G401 (cell line): ENCODE measurements around the gene YAP1. TPM values are rescaled to one million over a fixed set of nuclear protein-coding genes. Genes with fewer than 3 reads are reported as not detected.
"Not testable (repeated sequence)": the region's sequence is repeated elsewhere in the genome, so short reads cannot be mapped to it uniquely, and the experiment has no call there.

Experiments
- DNase-seq: peaks from one replicate; pipeline ENCODE4 v3.0.0-alpha.2; 2015; ENCODE audit warnings: low spot score
- in situ Hi-C: cut with HindIII; loops from 2 replicates; pipeline ENCODE4 v1.10.0; 2016; ENCODE audit warnings: low sequenced_read_pairs, mixed read lengths
- total RNA-seq: library from RNA; depleted of rRNA; stranded (reverse); fragments of >200 nt; shearing (Covaris generic); gene quantifications from 2 replicates; pipeline ENCODE4 v1.2.3, GENCODE V29; 2014; rRNA removed

Gene YAP1
- total RNA-seq, 1 experiment from 2014 or later, result 44.6 TPM

- in situ Hi-C loops, result no loop called here
- DNase-seq, result no peak
Measured at GRCh38 chr11:102263379-102264003, 153.2 kb downstream of the YAP1 start.

GRCh38 chr11:102264704-102265103, 154.5 kb downstream of the YAP1 start:
- DNase-seq, in situ Hi-C loops: not testable (repeated sequence)

- in situ Hi-C loops, result no loop called here
- no peak for DNase-seq
Measured at GRCh38 chr11:102266099-102266498, 155.9 kb downstream of the YAP1 start.

- in situ Hi-C loops, result no loop called here
- no peak for DNase-seq
Measured at GRCh38 chr11:102267609-102268008, 157.4 kb downstream of the YAP1 start.

GRCh38 chr11:102268083-102268984, 158.1 kb downstream of the YAP1 start:
- DNase-seq, result peak; percentile 8
- in situ Hi-C loops, result no loop called here

- in situ Hi-C loops, result no loop called here
- DNase-seq, result no peak
Measured at GRCh38 chr11:102268985-102269470, 158.8 kb downstream of the YAP1 start.

GRCh38 chr11:102269927-102270326, 159.7 kb downstream of the YAP1 start:
- no peak for DNase-seq
- in situ Hi-C loops, result no loop called here

GRCh38 chr11:102272047-102272824, 162.0 kb downstream of the YAP1 start:
- in situ Hi-C loops, result no loop called here
- no peak for DNase-seq

- in situ Hi-C loops, result no loop called here
- no peak for DNase-seq
Measured at GRCh38 chr11:102274628-102275027, 164.4 kb downstream of the YAP1 start.

GRCh38 chr11:102276362-102276761, 166.1 kb downstream of the YAP1 start:
- no peak for DNase-seq
- in situ Hi-C loops, result no loop called here

GRCh38 chr11:102276783-102277182, 166.5 kb downstream of the YAP1 start:
- in situ Hi-C loops, result no loop called here
- DNase-seq, result no peak

GRCh38 chr11:102279641-102280170, 169.5 kb downstream of the YAP1 start:
- DNase-seq, result peak; percentile 6
- in situ Hi-C loops, result no loop called here

GRCh38 chr11:102280245-102280833, 170.1 kb downstream of the YAP1 start:
- DNase-seq, result no peak
- in situ Hi-C loops, result no loop called here

Other genes starting within 250 kb of the YAP1 start
- 0.07 and 1.1 TPM in 2 replicates for gene CEP126, start 195.4 kb upstream of the YAP1 start, total RNA-seq
- not detected in 2 replicates for gene ANGPTL5, start 193.9 kb upstream of the YAP1 start, total RNA-seq
- not detected in 2 replicates for gene CFAP300, start 63.0 kb upstream of the YAP1 start, total RNA-seq
- 0.07 TPM in 1 of 2 replicates, not detected in the other for gene BIRC3, start 207.0 kb downstream of the YAP1 start, total RNA-seq
- 97.0 and 105 TPM in 2 replicates for gene BIRC2, start 236.8 kb downstream of the YAP1 start, total RNA-seq